ENCODE data around the gene GSPT1. TPM values are rescaled to one million over a fixed set of nuclear protein-coding genes. Genes with fewer than 3 reads are reported as not detected.

Gene GSPT1
- total RNA-seq, 1 experiment from 2014 or later: 216 TPM

GRCh38 chr16:11870399-11870798 lies 45.4 kb downstream of the GSPT1 start:
- H3K4me1 ChIP-seq (ENCODE audit: insufficient read depth, low read length, poor library complexity, severe bottlenecking): peaks cover 15% of the 10 kb centered on the region
- TF ChIP-seq EZH2 (IDR thresholded peaks at IDR 0.05; ENCODE audit: borderline replicate concordance, low read depth, low read length, poor library complexity, severe bottlenecking) (no peak), CTCF (conservative IDR thresholded peaks at IDR 0.05; ENCODE audit: low read depth, low read length) (no peak)
- BruUV-seq (replicated peaks): no TSS peak
- POLR2A ChIA-PET (ENCODE audit: low non-redundant PET): no interaction called here
- intact Hi-C loops (cut with micrococcal nuclease; ENCODE audit: unreplicated experiment): loop anchor here (10.0 kb wide), 1 partner anchor 194 kb away; no protein-coding TSS in a partner anchor
- H3K27ac ChIP-seq (ENCODE audit: low read depth, low read length, poor library complexity, severe bottlenecking): no peak overlapping the region
- no peak overlapping the region for H3K4me3 ChIP-seq (ENCODE audit: low read depth, low read length, poor library complexity, severe bottlenecking)
- no peaks in the 10 kb centered on the region for H3K27me3 ChIP-seq (replicated peaks; ENCODE audit: insufficient read depth, low read depth, low read length, poor library complexity)
- CTCF ChIA-PET: no interaction called here
- DNase-seq (ENCODE audit: low spot score): no peak
- no peaks in the 10 kb centered on the region for H3K9me3 ChIP-seq (ENCODE audit: low read depth, low read length, poor library complexity, severe bottlenecking)
- peaks cover 50% of the 10 kb centered on the region for H3K36me3 ChIP-seq (ENCODE audit: insufficient read depth, low read length, poor library complexity, severe bottlenecking)

- CTCF ChIA-PET: no interaction called here
- Histone ChIP-seq H3K27ac (ENCODE audit: low read depth, low read length, poor library complexity, severe bottlenecking) (no peak overlapping the region), H3K27me3 (replicated peaks; ENCODE audit: insufficient read depth, low read depth, low read length, poor library complexity) (no peaks in the 10 kb centered on the region), H3K36me3 (ENCODE audit: insufficient read depth, low read length, poor library complexity, severe bottlenecking) (peaks cover 43% of the 10 kb centered on the region), H3K4me3 (ENCODE audit: low read depth, low read length, poor library complexity, severe bottlenecking) (no peak overlapping the region), H3K9me3 (ENCODE audit: low read depth, low read length, poor library complexity, severe bottlenecking) (no peaks in the 10 kb centered on the region), H3K4me1 (ENCODE audit: insufficient read depth, low read length, poor library complexity, severe bottlenecking) (peaks cover 15% of the 10 kb centered on the region)
- no peak for TF ChIP-seq EZH2 (IDR thresholded peaks at IDR 0.05; ENCODE audit: borderline replicate concordance, low read depth, low read length, poor library complexity, severe bottlenecking)
- no peak for TF ChIP-seq CTCF (conservative IDR thresholded peaks at IDR 0.05; ENCODE audit: low read depth, low read length)
- POLR2A ChIA-PET (ENCODE audit: low non-redundant PET): no interaction called here
- intact Hi-C loops (cut with micrococcal nuclease; ENCODE audit: unreplicated experiment): loop anchor here (10.0 kb wide), 1 partner anchor 195 kb away; no protein-coding TSS in a partner anchor
- BruUV-seq (replicated peaks): no TSS peak
- no peak for DNase-seq (ENCODE audit: low spot score)
These were observed 46.2 kb downstream of the GSPT1 start for GRCh38 chr16:11869353-11870228.

GRCh38 chr16:11868412-11868980 lies 47.3 kb downstream of the GSPT1 start:
- no peak for DNase-seq (ENCODE audit: low spot score)
- no peak overlapping the region for H3K4me3 ChIP-seq (ENCODE audit: low read depth, low read length, poor library complexity, severe bottlenecking)
- ChIA-PET CTCF (no interaction called here), POLR2A (ENCODE audit: low non-redundant PET) (no interaction called here)
- H3K27ac ChIP-seq (ENCODE audit: low read depth, low read length, poor library complexity, severe bottlenecking): no peak overlapping the region
- peaks cover 34% of the 10 kb centered on the region for H3K36me3 ChIP-seq (ENCODE audit: insufficient read depth, low read length, poor library complexity, severe bottlenecking)
- H3K4me1 ChIP-seq (ENCODE audit: insufficient read depth, low read length, poor library complexity, severe bottlenecking): peaks cover 15% of the 10 kb centered on the region
- intact Hi-C loops (cut with micrococcal nuclease; ENCODE audit: unreplicated experiment): no loop called here
- no peaks in the 10 kb centered on the region for H3K27me3 ChIP-seq (replicated peaks; ENCODE audit: insufficient read depth, low read depth, low read length, poor library complexity)
- no TSS peak for BruUV-seq (replicated peaks)
- H3K9me3 ChIP-seq (ENCODE audit: low read depth, low read length, poor library complexity, severe bottlenecking): no peaks in the 10 kb centered on the region
- TF ChIP-seq CTCF (conservative IDR thresholded peaks at IDR 0.05; ENCODE audit: low read depth, low read length): no peak
- TF ChIP-seq EZH2 (IDR thresholded peaks at IDR 0.05; ENCODE audit: borderline replicate concordance, low read depth, low read length, poor library complexity, severe bottlenecking): no peak

Measured in A673 (cell line).